ENCODE data around the gene ZNF438.
"Not testable (repeated sequence)": the region's sequence is repeated elsewhere in the genome, so short reads cannot be mapped to it uniquely, and the experiment has no call there.

Gene ZNF438

DNA sequence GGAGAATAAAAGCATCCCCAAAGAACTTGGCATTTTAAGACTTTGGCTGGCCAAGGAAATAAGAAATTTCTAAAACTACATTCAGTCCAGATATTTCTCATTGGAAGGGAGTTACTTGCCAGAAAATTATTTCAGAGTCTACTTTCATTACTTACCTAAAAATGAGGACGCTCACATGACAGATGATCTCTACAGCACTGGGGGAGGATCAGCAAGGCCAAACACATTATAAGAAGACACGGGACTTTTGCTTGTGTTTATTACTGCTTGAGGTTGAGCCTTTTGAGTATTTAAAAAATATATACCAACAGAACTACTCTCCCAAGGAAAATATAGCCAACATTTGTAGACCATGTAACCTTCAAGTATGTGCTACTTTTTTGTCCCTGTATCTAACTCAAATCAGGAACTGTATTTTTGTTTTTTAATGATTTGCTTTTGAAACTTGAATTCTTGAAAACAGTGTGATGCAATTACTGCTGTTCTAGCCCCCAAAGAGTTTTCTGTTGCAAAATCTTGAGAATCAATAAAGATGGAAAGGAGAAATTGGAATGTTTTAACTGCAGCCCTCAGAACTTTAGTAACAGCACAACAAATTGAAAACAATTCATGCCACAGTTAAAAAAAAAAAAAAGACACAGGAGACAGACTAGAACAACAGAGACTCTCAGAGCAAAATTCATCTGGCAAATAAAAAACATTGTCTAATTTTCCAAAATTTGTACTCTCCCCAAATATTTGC, 128.1 kb downstream of the ZNF438 start:
- Histone ChIP-seq H3K36me3 (ENCODE audit: control insufficient read depth in 5 of 5, insufficient read depth in 5 of 5, low read length in 5 of 5) (peaks cover 7 to 35% (median 11%) of the 10 kb centered on the region in 5 donors), H3K27ac (ENCODE audit: low read depth, low read length) (peak overlapping the region; percentile 26)

DNA sequence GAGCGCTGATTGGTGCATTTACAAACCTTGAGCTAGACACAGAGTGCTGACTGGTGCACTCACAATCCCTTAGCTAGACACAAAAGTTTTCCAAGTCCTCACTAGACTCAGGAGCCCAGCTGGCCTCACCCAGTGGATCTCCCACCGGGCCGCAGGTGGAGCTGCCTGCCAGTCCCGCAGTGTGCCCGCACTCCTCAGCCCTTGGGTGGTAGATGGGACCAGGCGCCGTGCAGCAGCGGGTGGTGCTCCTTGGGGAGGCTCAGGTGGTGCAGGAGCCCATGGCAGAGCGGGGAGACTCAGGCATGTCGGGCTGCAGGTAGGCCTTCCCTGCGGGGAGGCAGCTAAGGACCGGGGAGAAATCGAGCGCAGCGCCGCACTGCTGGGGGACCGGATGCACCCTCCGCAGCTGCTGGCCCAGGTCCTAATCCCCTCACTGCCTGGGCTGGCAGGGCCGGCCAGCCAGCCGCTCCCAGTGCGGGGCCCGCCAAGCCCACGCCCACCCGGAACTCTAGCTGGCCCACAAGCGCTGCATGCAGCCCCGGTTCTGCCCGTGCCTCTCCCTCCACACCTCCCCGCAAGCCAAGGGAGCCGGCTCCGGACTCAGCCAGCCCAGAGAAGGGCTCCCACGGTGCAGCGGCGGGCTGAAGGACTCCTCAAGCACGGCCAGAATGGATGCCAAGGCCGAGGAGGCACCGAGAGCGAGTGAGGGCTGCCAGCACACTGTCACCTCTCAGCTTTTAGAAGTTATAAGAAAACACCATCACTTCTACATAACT, 128.9 kb downstream of the ZNF438 start:
- Histone ChIP-seq H3K9me3 (ENCODE audit: control insufficient read depth in 5 of 5, low read length in 5 of 5) (no peaks in the 10 kb centered on the region), H3K4me1 (ENCODE audit: control insufficient read depth in 5 of 5, insufficient read depth in 5 of 5, low read length in 5 of 5) (peaks cover 0 to 21% (median 9%) of the 10 kb centered on the region in 5 donors), H3K27ac (ENCODE audit: low read depth, low read length) (peak overlapping the region; percentile 21), H3K36me3 (ENCODE audit: control insufficient read depth in 5 of 5, insufficient read depth in 5 of 5, low read length in 5 of 5) (peaks cover under 1 to 27% (median 8%) of the 10 kb centered on the region in 5 donors), H3K9ac (ENCODE audit: low read length in 5 of 5) (no peak overlapping the region), H3K4me3 (ENCODE audit: low read depth in 1 of 5, low read length in 5 of 5) (peak overlapping the region in 2 of 5 donors; percentile 33 to 34), H3K27me3 (ENCODE audit: control insufficient read depth in 5 of 5, insufficient read depth in 4 of 5, low read length in 5 of 5) (no peaks in the 10 kb centered on the region)

More for the DNA sequence above, 128.1 kb downstream of the ZNF438 start:
- no peaks in the 10 kb centered on the region for H3K9me3 ChIP-seq (ENCODE audit: control insufficient read depth in 5 of 5, low read length in 5 of 5)
- no peak overlapping the region for H3K9ac ChIP-seq (ENCODE audit: low read length in 5 of 5)
- H3K4me3 ChIP-seq (ENCODE audit: low read depth in 1 of 5, low read length in 5 of 5): peak overlapping the region in 2 of 5 donors; percentile 33 to 34
- no peaks in the 10 kb centered on the region for H3K27me3 ChIP-seq (ENCODE audit: control insufficient read depth in 5 of 5, insufficient read depth in 4 of 5, low read length in 5 of 5)
- peaks cover 0 to 21% (median 9%) of the 10 kb centered on the region in 5 donors for H3K4me1 ChIP-seq (ENCODE audit: control insufficient read depth in 5 of 5, insufficient read depth in 5 of 5, low read length in 5 of 5)

DNA sequence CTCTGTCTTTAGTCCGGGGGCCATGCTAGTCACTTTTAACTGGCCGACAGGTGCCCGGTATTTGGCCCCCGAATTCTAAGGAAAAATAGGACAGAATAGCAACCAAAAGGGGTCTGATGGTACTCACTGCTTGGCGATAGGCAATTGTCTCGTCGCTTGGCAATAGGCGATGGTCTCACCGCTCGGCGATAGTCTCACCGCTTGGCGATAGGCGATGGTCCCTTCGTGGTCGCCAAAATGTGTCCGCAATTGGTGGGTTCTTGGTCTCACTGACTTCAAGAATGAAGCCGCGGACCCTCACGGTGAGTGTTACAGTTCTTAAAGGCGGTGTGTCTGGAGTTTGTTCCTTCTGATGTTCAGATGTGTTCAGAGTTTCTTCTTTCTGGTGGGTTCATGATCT, 130.2 kb downstream of the ZNF438 start:
- not testable (repeated sequence) for H3K4me3 ChIP-seq (ENCODE audit: low read depth in 1 of 5, low read length in 5 of 5); H3K27me3 ChIP-seq (ENCODE audit: control insufficient read depth in 5 of 5, insufficient read depth in 4 of 5, low read length in 5 of 5); H3K9ac ChIP-seq (ENCODE audit: low read length in 5 of 5); H3K27ac ChIP-seq (ENCODE audit: low read depth, low read length); H3K9me3 ChIP-seq (ENCODE audit: control insufficient read depth in 5 of 5, low read length in 5 of 5)
- Histone ChIP-seq H3K4me1 (ENCODE audit: control insufficient read depth in 5 of 5, insufficient read depth in 5 of 5, low read length in 5 of 5) (peaks cover 0 to 21% (median 9%) of the 10 kb centered on the region in 5 donors), H3K36me3 (ENCODE audit: control insufficient read depth in 5 of 5, insufficient read depth in 5 of 5, low read length in 5 of 5) (peaks cover 2 to 22% (median 8%) of the 10 kb centered on the region in 5 donors)

GRCh38 chr10:30898964-30899363, 132.7 kb downstream of the ZNF438 start:
- no peak overlapping the region for H3K4me3 ChIP-seq (ENCODE audit: low read depth in 1 of 5, low read length in 5 of 5)
- no peaks in the 10 kb centered on the region for H3K27me3 ChIP-seq (ENCODE audit: control insufficient read depth in 5 of 5, insufficient read depth in 4 of 5, low read length in 5 of 5)
- H3K36me3 ChIP-seq (ENCODE audit: control insufficient read depth in 5 of 5, insufficient read depth in 5 of 5, low read length in 5 of 5): peaks cover 2 to 10% (median 7%) of the 10 kb centered on the region in 5 donors

GRCh38 chr10:30897547-30897946, 134.1 kb downstream of the ZNF438 start:
- no peak overlapping the region for H3K9ac ChIP-seq (ENCODE audit: low read length in 5 of 5)
- no peaks in the 10 kb centered on the region for H3K27me3 ChIP-seq (ENCODE audit: control insufficient read depth in 5 of 5, insufficient read depth in 4 of 5, low read length in 5 of 5)
- H3K27ac ChIP-seq (ENCODE audit: low read depth, low read length): no peak overlapping the region
- peaks cover 0 to 2% (median 0%) of the 10 kb centered on the region in 5 donors for H3K4me1 ChIP-seq (ENCODE audit: control insufficient read depth in 5 of 5, insufficient read depth in 5 of 5, low read length in 5 of 5)
- no peaks in the 10 kb centered on the region for H3K9me3 ChIP-seq (ENCODE audit: control insufficient read depth in 5 of 5, low read length in 5 of 5)
- no peak overlapping the region for H3K4me3 ChIP-seq (ENCODE audit: low read depth in 1 of 5, low read length in 5 of 5)
- H3K36me3 ChIP-seq (ENCODE audit: control insufficient read depth in 5 of 5, insufficient read depth in 5 of 5, low read length in 5 of 5): peaks cover 2 to 10% (median 7%) of the 10 kb centered on the region in 5 donors

More at GRCh38 chr10:30898964-30899363, 132.7 kb downstream of the ZNF438 start:
- Histone ChIP-seq H3K4me1 (ENCODE audit: control insufficient read depth in 5 of 5, insufficient read depth in 5 of 5, low read length in 5 of 5) (peaks cover 0 to 11% (median 3%) of the 10 kb centered on the region in 5 donors), H3K9ac (ENCODE audit: low read length in 5 of 5) (no peak overlapping the region), H3K27ac (ENCODE audit: low read depth, low read length) (no peak overlapping the region), H3K9me3 (ENCODE audit: control insufficient read depth in 5 of 5, low read length in 5 of 5) (no peaks in the 10 kb centered on the region)

- H3K4me1 ChIP-seq (ENCODE audit: control insufficient read depth in 5 of 5, insufficient read depth in 5 of 5, low read length in 5 of 5): peaks cover 0 to 2% (median 0%) of the 10 kb centered on the region in 5 donors
- no peaks in the 10 kb centered on the region for H3K27me3 ChIP-seq (ENCODE audit: control insufficient read depth in 5 of 5, insufficient read depth in 4 of 5, low read length in 5 of 5)
- H3K9ac ChIP-seq (ENCODE audit: low read length in 5 of 5): no peak overlapping the region
- H3K4me3 ChIP-seq (ENCODE audit: low read depth in 1 of 5, low read length in 5 of 5): no peak overlapping the region
- H3K36me3 ChIP-seq (ENCODE audit: control insufficient read depth in 5 of 5, insufficient read depth in 5 of 5, low read length in 5 of 5): peaks cover 2 to 10% (median 7%) of the 10 kb centered on the region in 5 donors
- H3K27ac ChIP-seq (ENCODE audit: low read depth, low read length): no peak overlapping the region
- no peaks in the 10 kb centered on the region for H3K9me3 ChIP-seq (ENCODE audit: control insufficient read depth in 5 of 5, low read length in 5 of 5)
Measured at GRCh38 chr10:30897048-30897447, 134.6 kb downstream of the ZNF438 start.

DNA sequence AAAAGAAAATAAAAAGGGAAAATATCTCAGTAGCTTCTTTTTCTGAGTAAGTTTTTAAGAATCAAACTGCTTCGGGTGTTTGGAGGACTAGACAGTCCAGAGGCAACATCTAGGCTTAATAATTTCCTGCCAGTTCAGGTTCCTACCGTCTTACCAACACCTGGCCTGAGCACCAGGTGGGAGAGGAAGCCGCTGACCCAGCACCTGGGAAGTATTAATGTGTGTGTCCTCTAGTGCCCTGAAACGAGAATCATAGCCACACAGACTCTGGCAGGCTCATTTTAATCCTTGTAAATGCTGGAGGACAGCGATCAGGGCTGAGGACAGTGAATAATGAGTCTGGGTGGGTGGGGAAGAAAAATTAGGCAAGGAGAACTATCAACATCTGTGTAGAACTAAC, 137.4 kb downstream of the ZNF438 start:
- Histone ChIP-seq H3K27me3 (ENCODE audit: control insufficient read depth in 5 of 5, insufficient read depth in 4 of 5, low read length in 5 of 5) (no peaks in the 10 kb centered on the region), H3K36me3 (ENCODE audit: control insufficient read depth in 5 of 5, insufficient read depth in 5 of 5, low read length in 5 of 5) (peaks cover 0 to 3% (median 0%) of the 10 kb centered on the region in 5 donors), H3K9me3 (ENCODE audit: control insufficient read depth in 5 of 5, low read length in 5 of 5) (no peaks in the 10 kb centered on the region), H3K9ac (ENCODE audit: low read length in 5 of 5) (no peak overlapping the region), H3K27ac (ENCODE audit: low read depth, low read length) (no peak overlapping the region), H3K4me1 (ENCODE audit: control insufficient read depth in 5 of 5, insufficient read depth in 5 of 5, low read length in 5 of 5) (peaks cover 0 to 8% (median 2%) of the 10 kb centered on the region in 5 donors), H3K4me3 (ENCODE audit: low read depth in 1 of 5, low read length in 5 of 5) (no peak overlapping the region)

- peaks cover 0 to 3% (median 0%) of the 10 kb centered on the region in 5 donors for H3K36me3 ChIP-seq (ENCODE audit: control insufficient read depth in 5 of 5, insufficient read depth in 5 of 5, low read length in 5 of 5)
- H3K4me3 ChIP-seq (ENCODE audit: low read depth in 1 of 5, low read length in 5 of 5): no peak overlapping the region
- H3K27ac ChIP-seq (ENCODE audit: low read depth, low read length): no peak overlapping the region
- H3K9ac ChIP-seq (ENCODE audit: low read length in 5 of 5): no peak overlapping the region
- H3K9me3 ChIP-seq (ENCODE audit: control insufficient read depth in 5 of 5, low read length in 5 of 5): no peaks in the 10 kb centered on the region
- H3K27me3 ChIP-seq (ENCODE audit: control insufficient read depth in 5 of 5, insufficient read depth in 4 of 5, low read length in 5 of 5): no peaks in the 10 kb centered on the region
- peaks cover 0 to 8% (median 2%) of the 10 kb centered on the region in 5 donors for H3K4me1 ChIP-seq (ENCODE audit: control insufficient read depth in 5 of 5, insufficient read depth in 5 of 5, low read length in 5 of 5)
Measured at GRCh38 chr10:30893208-30893607, 138.5 kb downstream of the ZNF438 start.

- no peak overlapping the region for H3K9ac ChIP-seq (ENCODE audit: low read length in 5 of 5)
- peaks cover 0 to 21% (median 4%) of the 10 kb centered on the region in 5 donors for H3K4me1 ChIP-seq (ENCODE audit: control insufficient read depth in 5 of 5, insufficient read depth in 5 of 5, low read length in 5 of 5)
- H3K27ac ChIP-seq (ENCODE audit: low read depth, low read length): no peak overlapping the region
- no peaks in the 10 kb centered on the region for H3K36me3 ChIP-seq (ENCODE audit: control insufficient read depth in 5 of 5, insufficient read depth in 5 of 5, low read length in 5 of 5)
- no peaks in the 10 kb centered on the region for H3K27me3 ChIP-seq (ENCODE audit: control insufficient read depth in 5 of 5, insufficient read depth in 4 of 5, low read length in 5 of 5)
- H3K9me3 ChIP-seq (ENCODE audit: control insufficient read depth in 5 of 5, low read length in 5 of 5): no peaks in the 10 kb centered on the region
- no peak overlapping the region for H3K4me3 ChIP-seq (ENCODE audit: low read depth in 1 of 5, low read length in 5 of 5)
Measured at GRCh38 chr10:30887839-30888238, 143.8 kb downstream of the ZNF438 start.

DNA sequence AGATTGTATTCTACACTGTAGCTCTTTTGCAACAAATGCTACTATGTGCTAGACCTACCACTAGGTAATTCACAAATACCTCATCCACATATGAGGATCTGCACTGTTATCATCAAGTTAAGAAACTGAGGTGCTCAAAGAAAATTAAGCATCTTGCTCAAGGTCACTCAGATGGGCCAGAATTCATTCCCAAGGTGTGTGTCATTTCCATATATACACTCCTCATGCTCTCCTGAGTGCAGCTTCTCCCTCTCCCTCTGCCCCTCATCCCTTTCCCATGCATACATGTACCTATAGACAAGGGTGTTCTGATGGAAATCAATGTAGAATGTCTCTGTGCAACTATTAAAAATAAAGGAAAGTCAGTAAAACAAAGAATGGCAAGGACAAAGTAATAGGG, 146.2 kb downstream of the ZNF438 start:
- Histone ChIP-seq H3K4me1 (ENCODE audit: control insufficient read depth in 5 of 5, insufficient read depth in 5 of 5, low read length in 5 of 5) (peaks cover 0 to 13% (median 4%) of the 10 kb centered on the region in 5 donors), H3K9ac (ENCODE audit: low read length in 5 of 5) (no peak overlapping the region), H3K27me3 (ENCODE audit: control insufficient read depth in 5 of 5, insufficient read depth in 4 of 5, low read length in 5 of 5) (no peaks in the 10 kb centered on the region), H3K27ac (ENCODE audit: low read depth, low read length) (no peak overlapping the region), H3K4me3 (ENCODE audit: low read depth in 1 of 5, low read length in 5 of 5) (no peak overlapping the region), H3K36me3 (ENCODE audit: control insufficient read depth in 5 of 5, insufficient read depth in 5 of 5, low read length in 5 of 5) (no peaks in the 10 kb centered on the region), H3K9me3 (ENCODE audit: control insufficient read depth in 5 of 5, low read length in 5 of 5) (no peaks in the 10 kb centered on the region)

Data from subcutaneous abdominal adipose tissue (tissue), 5 donors.